Kidney tubule cell (primary cell): ENCODE measurements around the gene C1orf210.
A peak's percentile ranks its signal among the peaks of the same experiment; 100 is the strongest.

Experiments used
- DNase-seq: peaks from one replicate; pipeline ENCODE4 v3.0.0-alpha.2; 2018; ENCODE audit warnings: low spot score

The C1orf210 gene

DNA sequence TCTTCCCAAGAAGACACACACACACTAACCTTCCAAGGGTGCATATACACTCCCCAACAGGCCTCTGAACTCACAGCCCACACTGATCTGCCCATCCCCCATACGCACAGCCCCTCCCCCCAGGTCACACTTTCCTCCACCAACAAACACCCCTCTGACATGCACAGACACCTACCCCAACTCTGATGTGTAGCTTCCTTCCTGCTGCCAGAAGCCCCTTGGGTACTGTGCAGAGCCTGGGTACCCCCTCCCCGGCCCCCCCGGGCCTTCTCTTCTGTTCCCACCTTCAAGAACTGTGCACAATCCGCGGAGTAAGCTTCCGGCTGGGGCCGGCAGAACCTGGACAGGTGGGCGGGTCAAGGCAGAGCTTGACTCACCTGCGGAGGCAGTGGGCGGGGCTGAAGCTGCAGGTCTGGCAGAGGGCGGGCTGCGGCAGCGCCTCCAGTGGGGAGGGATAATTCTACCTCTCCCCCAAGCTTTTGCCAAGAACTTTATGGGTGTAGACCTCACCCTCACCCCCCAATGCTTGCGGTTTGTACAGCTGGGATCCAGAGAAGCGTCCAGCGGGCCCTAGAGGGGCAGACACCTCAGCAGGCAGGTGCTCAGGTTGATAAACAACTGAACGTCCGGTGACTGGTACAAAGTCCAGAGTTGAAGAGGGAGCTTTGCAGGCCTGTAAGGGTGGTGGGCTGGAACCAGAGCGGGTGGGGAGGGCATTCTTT is at the start of gene C1orf210:
Gene C1orf210 (minus strand): TSS at position 313 of the 722 bp plus-strand sequence. CDS start 2,311 bp downstream, outside the sequence.
- DNase-seq: peak; percentile 86

DNA sequence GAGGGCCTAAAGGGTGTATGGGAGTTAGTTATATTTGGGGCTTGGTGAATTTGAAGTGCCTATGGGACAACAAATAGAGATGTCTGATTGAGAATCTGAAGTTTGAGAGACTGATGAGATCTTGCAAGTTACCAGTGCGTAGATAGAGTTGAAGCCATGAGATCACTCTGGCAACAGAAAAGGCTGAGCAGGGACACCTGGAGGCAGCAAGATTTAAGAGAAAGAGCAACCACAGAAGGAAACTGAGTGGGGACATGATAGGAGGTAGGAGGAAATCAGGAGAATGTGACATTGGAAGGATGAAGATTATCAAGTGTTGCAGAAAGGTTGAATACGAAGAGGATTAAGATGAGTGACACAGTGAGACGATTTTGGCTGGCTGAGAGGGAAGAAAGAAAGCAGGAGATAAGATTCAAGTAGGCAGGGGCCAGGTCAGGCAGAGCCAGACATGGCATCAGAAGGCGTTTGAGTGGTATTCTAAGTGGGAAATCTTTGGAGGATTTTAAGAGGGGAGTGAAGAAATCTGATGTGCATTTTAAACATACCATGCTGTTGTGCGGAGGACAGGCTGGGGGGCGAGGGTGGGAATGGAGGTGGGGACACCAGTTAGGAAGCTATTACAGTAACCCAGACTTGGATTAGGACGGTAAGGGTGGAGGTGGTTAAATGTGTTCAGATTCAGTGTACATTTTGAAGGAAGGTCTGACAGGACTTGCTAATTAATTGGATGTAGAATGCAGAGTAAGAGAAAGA is 49.2 kb upstream of the C1orf210 start:
- no peak for DNase-seq

DNA sequence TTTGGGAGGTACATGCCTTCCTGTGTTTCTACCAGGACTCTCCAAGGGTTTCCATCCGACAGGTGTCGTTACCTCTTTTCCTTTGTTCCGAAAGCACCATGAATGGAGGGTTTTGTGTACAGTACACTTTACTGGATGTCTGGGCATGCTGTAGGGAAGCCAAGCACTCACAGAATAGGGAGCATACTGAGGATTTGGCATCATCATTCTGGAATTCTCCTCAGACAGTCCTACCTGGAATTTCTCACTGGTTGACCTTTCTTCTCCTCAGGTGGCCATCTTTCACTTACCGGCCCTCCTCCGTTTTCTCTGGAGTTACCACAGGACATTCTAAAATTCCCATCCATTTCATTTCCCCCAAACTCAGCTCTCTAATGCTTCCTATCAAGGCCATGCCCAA is 46.3 kb upstream of the C1orf210 start:
- no peak for DNase-seq

DNA sequence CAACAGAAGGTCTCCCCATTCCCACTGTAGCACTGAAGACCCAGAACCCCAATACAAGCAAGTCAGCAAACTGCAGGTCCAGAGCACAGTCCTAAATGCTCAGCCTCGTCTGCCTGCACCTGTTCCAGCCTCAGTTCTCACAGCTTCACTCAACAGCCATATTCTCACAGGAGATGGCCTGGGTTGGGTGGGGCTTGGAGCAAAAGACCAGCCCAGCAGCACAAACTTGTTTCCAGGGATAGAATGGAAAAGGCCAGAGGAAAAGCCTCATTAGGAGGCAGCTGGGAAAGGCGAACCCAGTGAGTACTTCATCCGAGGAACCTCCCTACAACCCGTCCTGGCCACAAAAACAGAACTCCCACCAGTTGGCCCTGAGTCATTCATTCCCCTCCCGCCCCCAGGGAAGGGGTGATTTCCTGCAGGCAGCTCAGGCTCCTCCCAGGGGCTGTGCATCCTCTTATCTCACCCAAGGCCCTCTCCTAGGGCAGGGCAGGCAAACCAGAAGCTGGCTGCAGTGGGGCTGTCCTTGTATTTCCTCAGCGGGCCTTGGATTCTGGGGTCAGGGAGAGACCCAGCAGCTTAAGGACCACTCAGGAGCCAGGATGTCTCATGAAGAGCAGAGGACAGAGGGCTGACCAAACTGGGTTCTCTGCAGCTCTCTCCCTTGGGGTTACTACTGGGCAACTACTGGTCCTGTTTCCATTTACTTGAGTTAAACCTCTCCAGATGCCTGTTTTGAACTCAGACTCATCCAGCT is 44.8 kb upstream of the C1orf210 start:
- peak; percentile 66 for DNase-seq

DNA sequence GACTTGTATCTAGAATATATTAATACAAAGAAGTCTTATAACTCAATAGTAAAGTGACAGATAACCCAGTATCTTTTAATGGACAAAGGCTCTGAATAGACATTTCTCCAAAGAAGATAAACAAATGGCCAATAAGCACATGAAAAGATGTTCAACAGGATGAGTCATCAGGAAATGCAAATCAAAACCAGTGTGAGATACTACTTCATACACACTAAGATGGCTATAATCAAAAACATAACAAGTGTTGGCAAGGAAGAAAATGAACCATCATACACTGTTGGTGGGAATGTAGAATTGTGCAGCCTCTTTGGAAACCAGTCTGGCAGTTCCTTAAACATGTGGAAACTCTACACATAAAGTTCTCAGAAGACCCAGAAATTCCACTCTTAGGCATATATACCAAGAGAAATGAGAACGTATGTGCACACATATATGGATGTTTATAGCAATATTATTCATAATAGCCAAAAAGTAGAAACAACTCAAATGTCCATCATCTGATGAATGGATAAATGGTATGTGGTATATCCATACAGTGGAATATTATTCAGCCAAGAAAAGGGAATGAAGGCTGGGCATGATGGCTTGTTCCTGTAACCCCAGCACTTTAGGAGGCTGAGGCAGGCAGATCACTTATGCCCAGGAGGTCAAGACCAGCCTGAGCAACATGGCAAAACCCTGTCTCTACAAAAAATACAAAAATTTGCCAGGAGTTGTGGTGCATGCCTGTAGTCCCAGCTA is 42.3 kb upstream of the C1orf210 start:
- DNase-seq: no peak

DNA sequence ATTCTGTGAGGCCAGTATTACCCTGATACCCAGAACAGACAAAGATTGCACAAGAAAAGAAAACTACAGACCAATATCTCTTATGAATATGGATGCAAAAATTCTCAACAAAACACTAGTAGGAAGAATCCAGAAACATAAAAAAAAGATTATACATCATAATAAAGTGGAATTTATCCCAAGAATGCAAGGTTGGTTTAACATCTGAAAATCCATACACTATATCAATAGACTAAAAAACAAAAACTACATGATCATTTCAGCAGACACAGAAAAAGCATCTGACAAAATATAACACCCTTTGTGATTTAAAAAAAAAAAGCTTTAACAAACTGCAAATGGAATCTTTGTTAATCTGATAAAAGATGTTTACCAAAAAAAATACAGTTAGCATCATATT is 40.0 kb upstream of the C1orf210 start:
- DNase-seq: no peak

DNA sequence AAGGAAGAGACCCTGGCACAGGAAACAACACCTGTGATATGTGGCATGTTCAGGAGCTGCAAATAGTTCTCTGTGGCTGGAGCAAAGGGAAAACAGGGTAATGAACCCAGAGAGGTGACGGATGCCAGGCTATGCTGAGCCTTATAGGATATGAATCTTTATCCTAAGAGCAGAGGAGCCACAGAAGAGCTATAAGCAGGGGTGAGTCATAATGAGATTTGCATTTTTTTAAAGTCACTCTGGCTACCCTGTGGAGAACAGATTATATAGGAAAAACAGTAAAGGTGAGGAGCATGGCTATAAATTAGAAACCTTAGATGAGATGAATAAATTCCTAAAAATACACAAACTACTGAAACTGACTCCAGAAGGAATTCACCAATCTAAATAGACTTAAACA is 39.4 kb upstream of the C1orf210 start:
- no peak for DNase-seq

DNA sequence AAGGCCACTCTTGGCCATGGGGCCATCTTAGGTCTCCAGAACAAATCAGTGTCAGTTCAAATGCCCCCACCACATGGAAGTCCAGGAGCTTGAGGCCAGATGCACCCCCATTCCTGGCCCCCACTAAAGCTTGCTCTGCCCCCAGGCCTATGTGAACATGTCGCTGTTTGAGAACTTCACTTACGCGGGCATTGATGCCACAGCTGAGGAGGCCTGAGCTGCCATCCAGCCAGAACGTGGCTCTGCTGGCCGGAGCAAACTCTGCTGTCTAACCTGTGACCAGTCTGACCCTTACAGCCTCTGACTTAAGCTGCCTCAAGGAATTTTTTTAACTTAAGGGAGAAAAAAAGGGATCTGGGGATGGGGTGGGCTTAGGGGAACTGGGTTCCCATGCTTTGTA is 37.1 kb upstream of the C1orf210 start:
- DNase-seq: no peak

DNA sequence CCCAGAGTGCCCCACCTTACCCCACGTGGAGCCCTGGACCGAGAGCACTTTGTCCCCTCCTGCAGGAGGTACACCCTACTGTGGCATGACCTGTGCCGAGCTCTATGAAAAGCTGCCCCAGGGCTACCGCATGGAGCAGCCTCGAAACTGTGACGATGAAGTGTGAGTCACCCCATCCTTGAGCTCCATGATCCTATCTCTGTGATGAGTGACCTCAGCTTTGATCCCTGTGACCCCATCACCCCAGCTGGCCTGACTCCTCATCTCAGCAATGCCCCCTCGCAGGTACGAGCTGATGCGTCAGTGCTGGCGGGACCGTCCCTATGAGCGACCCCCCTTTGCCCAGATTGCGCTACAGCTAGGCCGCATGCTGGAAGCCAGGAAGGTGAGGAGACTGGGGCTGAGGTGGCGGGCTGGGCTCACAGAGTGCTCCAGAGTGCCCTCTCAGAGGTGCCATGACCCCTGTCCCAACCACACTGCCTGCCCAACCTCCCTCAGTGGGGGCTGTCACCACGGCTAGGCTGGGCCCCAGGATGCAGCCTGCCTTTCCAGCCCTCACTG is 36.0 kb upstream of the C1orf210 start:
- no peak for DNase-seq

DNA sequence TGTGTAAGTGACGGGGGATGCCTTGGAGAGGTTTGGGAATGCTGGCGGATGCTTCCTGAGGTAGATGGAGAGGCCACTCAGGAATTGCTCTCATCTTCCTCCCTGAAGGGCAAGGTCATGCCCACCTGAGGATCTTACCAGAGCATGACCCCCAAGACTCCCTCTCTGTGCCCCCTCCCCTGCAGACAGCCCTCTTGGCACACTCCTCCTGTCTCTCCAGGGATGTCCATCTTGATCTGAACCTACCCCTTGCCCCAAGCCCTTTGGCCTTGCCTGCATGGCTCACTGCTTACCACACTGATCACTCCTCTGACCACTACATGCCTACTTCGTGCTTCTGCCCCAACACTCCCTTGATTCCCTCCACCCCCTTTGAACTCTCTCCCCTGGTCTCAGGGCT is 34.4 kb upstream of the C1orf210 start:
- peak; percentile 6 for DNase-seq

DNA sequence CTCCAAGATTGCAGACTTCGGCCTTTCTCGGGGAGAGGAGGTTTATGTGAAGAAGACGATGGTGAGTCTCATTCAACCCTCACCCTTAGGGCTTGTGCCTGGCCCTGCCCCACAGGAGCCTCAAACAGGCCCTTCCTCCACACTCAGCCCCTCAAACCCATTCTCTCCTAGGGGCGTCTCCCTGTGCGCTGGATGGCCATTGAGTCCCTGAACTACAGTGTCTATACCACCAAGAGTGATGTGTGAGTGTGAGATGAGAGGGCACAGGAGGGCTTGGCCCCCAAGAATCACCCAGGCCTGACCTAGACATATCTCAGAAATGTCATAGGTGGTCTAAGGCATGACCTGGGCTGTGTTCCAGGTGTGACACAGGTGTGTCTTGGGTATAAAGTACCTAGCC is 33.9 kb upstream of the C1orf210 start:
- no peak for DNase-seq

DNA sequence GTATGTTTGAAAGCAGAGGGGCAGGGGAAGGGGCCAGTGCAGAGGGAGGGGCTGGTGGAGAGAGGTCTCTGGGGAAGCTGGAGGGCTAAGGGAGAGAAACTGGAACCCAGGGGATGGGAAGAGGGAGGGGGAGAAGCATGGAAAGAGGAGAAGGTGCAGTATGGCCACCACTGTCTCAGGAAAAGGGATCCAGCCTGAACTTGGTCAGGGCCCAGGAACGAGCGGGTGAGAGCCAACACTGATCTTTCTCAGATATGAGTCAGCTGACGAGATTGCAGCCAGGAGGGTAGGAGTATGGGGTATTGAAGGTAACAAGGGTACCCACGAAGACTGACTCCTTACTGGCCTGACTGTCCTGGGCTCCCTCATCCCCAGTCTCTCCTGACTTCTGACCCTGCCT is 33.5 kb upstream of the C1orf210 start:
- no peak for DNase-seq

DNA sequence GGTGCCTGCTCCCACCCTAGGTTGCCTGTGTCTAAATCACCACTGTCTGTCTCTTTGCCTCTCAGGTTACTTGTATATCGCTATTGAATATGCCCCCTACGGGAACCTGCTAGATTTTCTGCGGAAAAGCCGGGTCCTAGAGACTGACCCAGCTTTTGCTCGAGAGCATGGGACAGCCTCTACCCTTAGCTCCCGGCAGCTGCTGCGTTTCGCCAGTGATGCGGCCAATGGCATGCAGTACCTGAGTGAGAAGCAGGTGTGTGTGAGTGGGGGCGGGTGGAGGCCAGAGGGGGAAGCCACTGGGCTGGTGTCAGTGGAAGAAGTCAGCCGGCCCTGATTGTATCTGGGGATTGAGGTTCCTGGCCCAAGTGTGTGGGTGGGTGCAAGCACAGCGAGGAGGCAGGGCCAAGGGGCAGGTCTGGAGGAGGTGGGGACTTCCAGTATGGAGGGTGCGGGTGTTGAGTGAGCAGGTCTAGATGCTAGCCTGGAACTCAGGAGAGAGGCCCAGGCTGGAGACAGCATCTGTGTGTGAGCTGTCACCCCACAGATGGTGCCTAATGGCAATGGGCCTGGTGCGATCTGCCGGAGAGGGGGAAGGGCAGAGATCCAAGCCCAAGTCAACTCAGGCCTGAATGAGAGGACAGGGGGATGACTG is 32.6 kb upstream of the C1orf210 start:
- DNase-seq: no peak

DNA sequence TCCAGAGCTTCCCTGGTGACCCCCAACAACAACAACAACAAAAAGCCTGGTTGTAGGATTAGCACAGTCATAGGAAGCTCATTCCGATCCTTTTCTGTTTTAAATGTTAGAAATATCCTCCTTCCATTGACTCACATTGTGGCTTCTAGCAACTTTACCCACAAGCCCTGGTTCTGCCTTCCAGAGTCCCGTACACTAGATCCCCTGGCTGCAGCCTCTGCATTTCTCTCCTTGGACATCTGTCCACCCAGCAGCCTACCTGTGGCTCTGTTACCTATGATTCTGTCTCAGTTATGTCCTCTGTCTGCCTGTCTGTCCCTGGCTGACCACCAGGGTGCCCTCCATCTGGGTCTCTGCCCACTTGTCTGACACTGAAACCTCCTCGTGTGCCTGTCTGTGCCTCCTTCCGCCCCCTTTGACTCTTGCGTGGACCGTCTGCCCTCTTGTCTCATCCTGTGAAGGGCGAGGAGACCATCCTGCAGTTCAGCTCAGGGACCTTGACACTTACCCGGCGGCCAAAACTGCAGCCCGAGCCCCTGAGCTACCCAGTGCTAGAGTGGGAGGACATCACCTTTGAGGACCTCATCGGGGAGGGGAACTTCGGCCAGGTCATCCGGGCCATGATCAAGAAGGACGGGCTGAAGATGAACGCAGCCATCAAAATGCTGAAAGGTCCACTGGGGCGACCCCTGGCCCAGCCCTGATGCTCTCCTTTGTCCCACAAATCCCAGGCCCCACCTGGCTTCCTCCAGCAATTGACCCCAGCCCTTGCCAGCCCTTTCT is 31.5 kb upstream of the C1orf210 start:
- DNase-seq: no peak

DNA sequence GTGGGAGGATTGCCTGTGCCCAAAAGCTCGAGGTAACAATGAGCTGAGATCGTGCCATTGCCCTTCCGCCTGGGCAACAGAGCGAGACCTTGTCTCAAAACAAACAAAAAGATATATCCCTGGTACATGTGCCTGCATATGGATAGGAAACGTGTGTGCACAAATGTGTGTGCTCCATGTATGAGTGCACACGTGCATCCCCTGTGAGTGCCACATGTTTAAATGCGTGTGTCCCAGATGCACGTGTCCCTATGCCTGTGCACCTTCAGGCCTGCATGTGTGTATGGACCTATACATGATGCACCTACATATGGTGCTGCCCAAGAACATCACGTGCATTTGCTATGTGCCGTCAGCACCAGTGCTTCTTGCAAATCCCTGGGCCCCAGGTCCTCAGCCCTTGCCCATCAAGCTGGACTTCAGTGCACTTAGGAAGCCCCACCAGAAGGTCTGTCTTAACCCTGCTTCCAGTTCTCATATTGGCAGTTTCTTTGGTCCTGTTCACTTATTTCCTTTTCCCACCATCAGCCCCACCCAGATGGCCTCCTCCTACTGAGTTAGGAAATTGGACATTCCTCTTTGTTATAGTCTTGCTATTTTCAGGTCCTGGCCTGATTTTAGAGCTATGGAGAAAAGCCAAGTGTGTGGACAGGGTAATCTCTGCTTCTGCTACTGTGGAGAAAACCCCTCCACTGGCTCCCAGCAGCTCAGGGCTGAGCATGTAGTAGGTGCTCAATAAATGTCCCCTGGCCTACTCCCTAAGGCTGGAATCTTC is 30.8 kb upstream of the C1orf210 start:
- DNase-seq: no peak

DNA sequence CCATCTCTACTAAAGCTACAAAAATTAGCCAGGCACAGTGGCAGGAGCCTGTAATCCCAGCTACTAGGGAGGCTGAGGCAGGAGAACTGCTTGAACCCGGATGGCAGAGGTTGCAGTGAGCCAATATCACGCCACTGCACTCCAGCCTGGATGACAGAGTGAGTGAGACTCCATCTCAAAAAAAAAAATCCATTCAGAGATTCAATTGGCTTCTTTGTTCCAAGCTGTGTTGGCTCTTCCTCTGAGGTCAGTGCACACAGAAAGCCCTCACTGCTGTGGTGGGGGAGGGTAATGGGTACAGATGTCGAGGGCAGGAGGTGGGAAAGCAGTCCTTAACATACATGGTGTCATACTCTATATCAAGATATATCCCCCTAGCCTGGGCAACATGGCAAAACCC is 30.1 kb upstream of the C1orf210 start:
- no peak for DNase-seq

DNA sequence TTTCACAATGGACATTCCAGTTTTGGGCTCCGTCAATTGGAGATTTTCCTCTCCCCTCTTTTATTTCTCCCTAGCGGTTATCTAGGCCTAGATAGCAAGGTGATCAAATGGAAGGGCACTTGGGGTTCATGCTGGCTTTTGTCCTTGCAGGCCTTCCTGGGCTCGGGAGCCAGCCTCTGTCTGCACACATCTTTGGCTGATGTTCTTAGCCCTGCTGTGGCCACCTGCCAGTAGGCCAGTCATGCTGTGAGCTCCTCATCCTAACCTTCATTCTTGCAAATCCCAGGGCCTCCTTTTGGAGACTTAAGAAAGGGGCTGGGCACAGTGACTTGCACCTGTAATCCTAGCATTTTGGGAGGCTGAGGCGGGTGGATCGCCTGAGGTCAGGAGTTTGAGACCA is 28.9 kb upstream of the C1orf210 start:
- DNase-seq: no peak

DNA sequence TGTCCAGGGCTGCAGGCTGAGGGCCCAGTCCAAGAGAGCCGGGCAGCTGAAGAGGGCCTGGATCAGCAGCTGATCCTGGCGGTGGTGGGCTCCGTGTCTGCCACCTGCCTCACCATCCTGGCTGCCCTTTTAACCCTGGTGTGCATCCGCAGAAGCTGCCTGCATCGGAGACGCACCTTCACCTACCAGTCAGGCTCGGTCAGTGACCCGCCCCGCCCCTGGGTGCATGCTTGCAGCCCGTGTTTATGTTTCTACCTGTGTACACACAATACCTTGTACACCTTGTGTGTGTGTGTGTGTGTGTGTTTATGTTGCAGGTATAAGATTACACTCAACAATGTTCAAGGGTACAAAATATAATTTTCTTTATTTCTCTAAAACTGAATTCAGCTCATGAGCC is 28.4 kb upstream of the C1orf210 start:
- DNase-seq: no peak

DNA sequence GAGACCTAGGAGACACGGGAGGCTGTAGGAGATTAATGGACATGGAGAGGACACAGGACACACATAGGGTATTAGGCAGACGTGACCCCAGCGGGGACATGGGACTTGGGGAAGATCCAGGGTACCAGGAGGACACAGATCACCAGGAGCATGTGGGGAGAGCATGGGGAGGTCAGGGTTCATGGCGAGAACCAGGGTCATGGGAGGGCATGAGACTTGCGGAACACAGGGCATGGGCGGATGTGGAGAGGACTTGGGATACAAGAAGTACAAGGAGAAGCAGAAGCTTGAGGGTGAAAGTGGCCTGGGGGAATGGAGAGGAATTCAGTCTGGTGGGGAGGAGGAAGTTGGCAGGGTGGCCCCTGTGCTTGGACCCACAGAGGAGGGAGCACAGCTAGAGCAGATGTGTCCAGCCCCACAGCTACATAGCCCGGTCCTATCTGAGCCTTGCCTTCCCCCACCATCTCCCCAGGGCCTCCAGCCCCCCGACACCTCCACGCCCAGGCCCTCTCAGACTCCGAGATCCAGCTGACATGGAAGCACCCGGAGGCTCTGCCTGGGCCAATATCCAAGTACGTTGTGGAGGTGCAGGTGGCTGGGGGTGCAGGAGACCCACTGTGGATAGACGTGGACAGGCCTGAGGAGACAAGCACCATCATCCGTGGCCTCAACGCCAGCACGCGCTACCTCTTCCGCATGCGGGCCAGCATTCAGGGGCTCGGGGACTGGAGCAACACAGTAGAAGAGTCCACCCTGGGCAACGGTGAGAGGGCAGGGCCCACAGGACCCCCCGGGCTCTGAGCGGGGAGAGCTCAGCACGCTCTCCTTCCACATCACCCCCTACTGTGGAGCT is 27.5 kb upstream of the C1orf210 start:
- no peak for DNase-seq
